ENCODE measurements around the gene KIF5C.

- TF ChIP-seq EZH2 (IDR thresholded peaks at IDR 0.05) (no peak), POLR2AphosphoS5 (IDR thresholded peaks at IDR 0.05; ENCODE audit: borderline replicate concordance, low read depth, low read length) (no peak), FOXP2 (optimal IDR thresholded peaks at IDR 0.05; ENCODE audit: control extremely low read depth, extremely low read length, insufficient read depth) (no peak)
Measured at GRCh38 chr2:149031396-149031795, 156.4 kb downstream of the KIF5C start.

All from SK-N-MC (cell line).